ENCODE results near the gene ZCCHC2.

DNA sequence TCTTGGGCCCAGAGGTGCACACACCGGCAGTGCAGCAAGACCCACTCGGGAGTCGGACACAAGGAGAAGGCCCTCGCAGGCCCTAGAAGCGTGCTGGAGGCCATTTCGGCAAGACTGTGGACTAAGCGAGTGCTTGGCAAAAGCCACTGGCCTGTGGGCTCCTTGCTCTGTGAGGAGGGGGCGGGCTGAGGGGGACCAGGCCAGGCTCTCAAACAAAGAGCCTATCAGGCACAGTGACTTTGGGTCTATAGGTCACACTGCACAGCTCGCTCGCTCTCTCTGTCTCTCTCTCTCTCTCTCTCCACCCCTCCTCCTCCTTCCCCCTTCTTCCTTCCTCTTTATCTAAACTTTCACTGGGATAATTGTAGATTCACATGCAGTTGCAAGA, 23.6 kb upstream of the ZCCHC2 start:
- TF ChIP-seq POLR2A (IDR thresholded peaks at IDR 0.05) (no peak), CTCF (IDR thresholded peaks at IDR 0.05) (no peak)

All from Peyer's patch (tissue), 4 donors.